ENCODE results near the gene CA12. TPM values are rescaled to one million over a fixed set of nuclear protein-coding genes. Genes with fewer than 3 reads are reported as not detected.

CA12 gene
- total and polyA plus RNA-seq, 2 of the 8 experiments (the other 6 are each of a cell fraction or from before 2014, with no cell fraction given), result 4.7 to 4.9 TPM

- no peak overlapping the region for H2AFZ ChIP-seq (ENCODE audit: low read length)
- DNase-seq (ENCODE audit: low read depth in 1 of 2, low spot score in 2 of 2) (no peak), FAIRE-seq (no peak)
- H2BK12ac ChIP-seq (ENCODE audit: low read depth, low read length), result no peak overlapping the region
- H3K27ac ChIP-seq (ENCODE audit: low read depth, low read length), result no peak overlapping the region
- no peak overlapping the region for H2BK15ac ChIP-seq (ENCODE audit: low read length)
- H3K23ac ChIP-seq (ENCODE audit: insufficient read length), result no peak overlapping the region
- H3K4ac ChIP-seq (replicated peaks; ENCODE audit: insufficient read length, low read depth, low read length), result no peak overlapping the region
- peaks cover 3 to 4% (median 3%) of the 10 kb centered on the region in 4 experiments; a peak in 4 of 7 replicates for H3K27me3 ChIP-seq (replicated peaks in 1 of 4; ENCODE audit: control insufficient read depth in 3 of 4, extremely low read depth in 1 of 4, insufficient read depth in 3 of 4, low read length in 3 of 4)
- no peaks in the 10 kb centered on the region for H3K79me1 ChIP-seq (ENCODE audit: low read depth, low read length)
- H3K14ac ChIP-seq (ENCODE audit: insufficient read length), result no peak overlapping the region
- WGBS, 2 experiments (ENCODE audit: extremely low coverage in 1 of 2, insufficient coverage in 1 of 2, insufficient read length in 1 of 2, insufficient replicate concordance in 2 of 2, low coverage in 1 of 2, low lambda C conversion rate in 2 of 2, missing lambda C conversion rate in 1 of 2), result 89% methylated on average over 6 of the region's 6 CpGs; no CpG with 5 or more reads in 1 of the 2 experiments
- H3K23me2 ChIP-seq (ENCODE audit: low read depth, low read length), result no peaks in the 10 kb centered on the region
- H4K5ac ChIP-seq (ENCODE audit: insufficient read length, low read depth, low read length), result no peak overlapping the region
- H3K18ac ChIP-seq (ENCODE audit: extremely low read depth, low read length), result no peak overlapping the region
- H3K4me1 ChIP-seq (replicated peaks in 1 of 4; ENCODE audit: control insufficient read depth in 3 of 4, insufficient read depth in 4 of 4, low read length in 3 of 4), result no peaks in the 10 kb centered on the region
- H3K36me3 ChIP-seq (ENCODE audit: control insufficient read depth in 2 of 4, insufficient read depth in 4 of 4, low read length in 3 of 4), result no peaks in the 10 kb centered on the region
- no peak overlapping the region for H3K9ac ChIP-seq (replicated peaks in 1 of 4; ENCODE audit: extremely low read depth in 1 of 4, low read depth in 3 of 4, low read length in 3 of 4)
- no peaks in the 10 kb centered on the region for H3K79me2 ChIP-seq (ENCODE audit: control insufficient read depth in 1 of 2, insufficient read depth in 2 of 2, low read length in 2 of 2)
- no peaks in the 10 kb centered on the region for H3K9me3 ChIP-seq (ENCODE audit: insufficient read depth in 2 of 2, low read depth in 1 of 2, low read length in 1 of 2)
- no peak overlapping the region for H4K8ac ChIP-seq (ENCODE audit: extremely low read depth, insufficient read depth, low read length)
- H3K4me3 ChIP-seq (ENCODE audit: extremely low read depth in 1 of 4, insufficient read depth in 2 of 4, low read depth in 3 of 4, low read length in 4 of 4), result no peak overlapping the region
- H2BK5ac ChIP-seq (ENCODE audit: low read depth, low read length), result no peak overlapping the region
- H3K56ac ChIP-seq (replicated peaks; ENCODE audit: insufficient read length, low read depth, low read length), result no peak overlapping the region
- no peak overlapping the region for H3K4me2 ChIP-seq (ENCODE audit: insufficient read depth in 1 of 2, low read depth in 2 of 2, low read length in 2 of 2)
- H2BK20ac ChIP-seq (ENCODE audit: low read length), result no peak overlapping the region
- H4K20me1 ChIP-seq (replicated peaks in 1 of 2; ENCODE audit: control insufficient read depth in 1 of 2, insufficient read depth in 2 of 2, low read length in 2 of 2), result no peaks in the 10 kb centered on the region
- no peak overlapping the region for H2BK120ac ChIP-seq (replicated peaks; ENCODE audit: low read depth, low read length)
- ChIA-PET CTCF (ENCODE audit: partially characterized antibody) (interaction anchor here (0.8 to 2.3 kb wide), 6 partner anchors 11 to 224 kb away, joined by 3 to 6 read pairs (median 4); no protein-coding TSS in a partner anchor), POLR2A (ENCODE audit: partially characterized antibody) (interaction anchor here (0.8 to 1.5 kb wide), 3 partner anchors 10 to 112 kb away, joined by 3 to 4 read pairs (median 3); no protein-coding TSS in a partner anchor)
- no peak overlapping the region for H2AK5ac ChIP-seq (ENCODE audit: low read depth, low read length)
- no peak overlapping the region for H4K91ac ChIP-seq (replicated peaks; ENCODE audit: insufficient read length, low read length)
- TF ChIP-seq SIX5 (IDR thresholded peaks at IDR 0.05; ENCODE audit: low read depth, low read length) (no peak), BACH1 (IDR thresholded peaks at IDR 0.05; ENCODE audit: low read length) (no peak), NANOG (IDR thresholded peaks at IDR 0.05; ENCODE audit: insufficient read depth, low read depth, low read length, poor library complexity, severe bottlenecking) (no peak), SIRT6 (IDR thresholded peaks at IDR 0.05; ENCODE audit: low read length) (no peak), SUZ12 (IDR thresholded peaks at IDR 0.05; ENCODE audit: low read length) (no peak), CHD1 (IDR thresholded peaks at IDR 0.05; ENCODE audit: low read depth, low read length) (no peak), POLR2A (IDR thresholded peaks at IDR 0.05; ENCODE audit: control extremely low read depth in 1 of 2, low read depth in 2 of 2, low read length in 2 of 2) (no peak), KDM1A (IDR thresholded peaks at IDR 0.05; ENCODE audit: borderline replicate concordance, low read length) (no peak), JUN (IDR thresholded peaks at IDR 0.05; ENCODE audit: low read depth, low read length) (no peak), GTF2F1 (IDR thresholded peaks at IDR 0.05; ENCODE audit: borderline replicate concordance, low read depth, low read length) (no peak), CTCF (IDR thresholded peaks at IDR 0.05; ENCODE audit: control extremely low read depth in 1 of 3, insufficient read depth in 1 of 3, low read depth in 1 of 3, low read length in 3 of 3) (no peak)
Measured at GRCh38 chr15:63389902-63390670, 8.4 kb upstream of the CA12 start.
